Forelimb muscle (tissue), 1 donor: Measurements from ENCODE around the gene SMARCB1. TPM values are rescaled to one million over a fixed set of nuclear protein-coding genes. Genes with fewer than 3 reads are reported as not detected.

Source experiments
- DNase-seq: peaks from one replicate; pipeline ENCODE4 v3.0.0-alpha.2; 2013; ENCODE audit warnings: low read depth
- polyA plus RNA-seq: library from polyadenylated mRNA; unstranded; fragments of 120-200 nt; gene quantifications from one replicate; pipeline ENCODE4 v1.2.1, GENCODE V29; 2013; ENCODE audit not compliant: insufficient read length

The SMARCB1 gene
- polyA plus RNA-seq, 1 donor, result 67.8 TPM

DNA sequence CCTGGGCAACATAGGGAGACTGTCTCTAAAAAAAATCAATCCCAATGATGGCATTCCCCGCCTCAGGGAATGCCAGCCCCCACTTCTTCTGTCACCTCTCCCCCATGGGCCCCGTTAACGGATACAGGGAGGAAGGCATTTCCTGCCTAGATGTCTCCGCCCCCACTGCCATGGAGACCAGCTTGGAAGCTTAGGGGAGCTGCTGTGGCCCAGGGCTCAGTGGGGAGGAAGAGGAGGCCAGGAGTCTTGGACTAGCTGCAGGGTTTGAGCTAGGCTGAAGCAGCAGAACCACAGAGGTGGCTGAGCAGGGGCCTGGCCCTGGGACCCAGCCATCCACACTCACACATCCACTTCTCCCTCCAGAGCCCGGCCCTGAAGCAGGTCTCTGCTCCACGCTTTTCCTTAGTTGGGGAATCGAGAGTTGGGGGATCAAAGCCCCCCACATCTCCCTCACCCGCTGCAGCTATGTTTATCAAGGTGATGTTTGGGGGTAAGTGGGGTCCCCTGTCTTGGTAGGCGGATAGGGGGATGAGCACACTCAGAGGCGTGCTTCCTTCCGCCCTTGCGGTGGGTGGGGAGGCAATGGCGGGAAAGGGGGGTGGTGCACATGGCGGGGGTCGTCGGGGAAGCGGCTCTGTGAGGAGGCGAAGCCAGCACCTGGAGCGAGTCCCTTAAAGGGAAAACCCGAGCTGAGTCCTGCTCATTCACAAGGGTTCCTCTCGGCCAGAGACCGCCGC is 23.8 kb upstream of the SMARCB1 start, which contains the start of gene C22orf15:
TSS of gene C22orf15 (plus strand) at position 149 of the 737 bp plus-strand sequence. CDS start at position 466, 317 bp downstream.
- no peak for DNase-seq

DNA sequence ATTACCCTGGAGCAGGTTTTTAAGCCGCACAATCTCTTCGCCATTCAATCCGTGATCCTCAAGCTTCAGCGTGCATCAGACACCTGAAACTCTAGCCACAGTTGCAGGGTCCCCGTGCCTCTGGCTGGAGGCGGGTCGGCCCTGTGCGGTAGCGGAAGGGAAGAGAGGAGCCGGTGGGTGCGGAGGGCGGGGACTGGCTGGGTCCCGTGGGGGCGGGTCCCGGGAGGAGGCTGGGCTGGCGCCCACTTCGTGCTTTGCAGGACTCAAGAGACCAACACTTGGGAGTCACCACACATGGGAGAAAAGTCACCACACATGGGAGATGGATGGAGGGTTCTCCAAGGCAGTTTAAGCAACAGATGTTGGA is 23.2 kb upstream of the SMARCB1 start:
- no peak for DNase-seq

DNA sequence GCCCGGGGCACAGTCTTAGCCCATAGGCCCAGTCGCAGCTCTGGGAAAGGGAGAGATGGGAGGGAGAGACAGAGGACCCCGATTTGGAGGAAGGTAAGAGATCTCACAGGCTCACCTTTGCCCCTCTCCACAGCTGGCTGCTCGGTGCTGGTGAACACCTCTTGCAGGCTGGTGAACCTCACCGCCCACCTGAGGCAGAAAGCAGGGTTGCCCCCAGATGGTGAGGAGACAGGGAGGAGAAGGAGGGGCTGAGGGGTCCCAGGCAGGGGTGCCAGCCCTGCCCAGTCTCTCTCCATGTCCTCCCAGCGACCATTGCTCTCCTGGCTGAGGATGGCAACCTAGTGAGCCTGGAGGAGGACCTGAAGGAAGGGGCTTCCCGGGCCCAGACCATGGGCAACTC is 22.8 kb upstream of the SMARCB1 start:
- DNase-seq, result no peak

DNA sequence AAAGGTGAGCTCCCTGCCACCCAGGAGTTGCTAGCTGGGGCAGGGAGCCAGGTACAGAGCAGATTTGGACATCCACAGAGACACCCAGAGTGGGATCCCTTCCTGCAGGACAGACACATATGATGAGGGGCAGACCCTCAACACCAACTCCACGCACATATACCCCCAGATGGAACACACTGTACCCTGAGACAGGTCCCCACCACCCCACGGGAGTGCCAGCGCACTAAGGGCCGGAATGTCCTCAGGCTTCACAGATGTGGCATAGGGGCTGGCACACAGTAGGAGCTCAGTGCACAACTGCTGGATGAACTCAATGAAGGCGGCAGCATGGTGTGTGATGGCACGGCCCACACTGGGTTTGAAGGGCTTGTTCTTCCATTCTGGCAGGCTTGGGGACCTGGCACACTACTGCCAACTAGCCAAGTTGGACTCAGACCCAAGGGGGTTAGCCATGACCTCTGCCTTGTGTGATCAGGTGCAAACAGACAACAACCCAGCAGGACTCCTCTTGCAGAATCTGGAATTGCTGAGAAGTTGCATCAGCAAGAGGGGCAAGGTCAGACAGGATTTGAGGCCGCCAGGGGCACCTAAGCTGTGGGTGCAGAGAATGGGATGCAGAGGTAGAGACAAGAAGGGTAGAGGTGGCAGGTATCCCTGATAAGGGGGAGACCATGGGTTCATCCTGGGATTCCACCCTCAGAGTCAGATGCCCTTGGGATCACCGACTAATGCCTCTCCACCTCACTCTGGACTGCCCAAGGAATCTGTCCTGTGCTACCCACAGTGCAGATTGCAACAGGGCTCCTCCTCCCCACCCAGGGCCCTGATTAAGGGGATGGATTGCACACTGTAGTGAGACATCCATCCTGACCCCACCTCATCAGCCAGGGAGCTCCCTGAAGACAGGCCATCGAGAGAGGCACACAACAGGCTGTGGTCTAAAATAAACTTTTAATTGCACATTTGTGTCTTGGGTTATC is 21.6 kb upstream of the SMARCB1 start:
- DNase-seq, result no peak

DNA sequence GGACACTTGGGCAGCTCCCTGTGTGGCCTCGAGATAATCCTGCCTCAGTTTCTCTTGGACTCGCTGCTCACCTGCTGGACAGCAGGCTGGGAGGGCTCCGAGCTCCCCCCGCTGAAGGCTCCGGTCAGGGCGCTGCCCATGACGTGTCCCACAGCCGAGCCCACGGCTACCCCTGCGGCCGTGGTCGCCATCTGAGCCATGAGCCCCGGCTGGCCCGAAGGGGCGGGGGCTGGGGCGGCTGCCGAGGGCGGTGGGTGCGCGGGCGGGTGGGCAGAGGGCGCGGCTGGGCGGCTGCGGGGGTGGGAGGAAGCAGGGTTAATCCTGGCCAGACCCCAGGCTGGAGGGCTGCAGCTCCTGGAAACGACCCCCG is 19.5 kb upstream of the SMARCB1 start:
- no peak for DNase-seq

DNA sequence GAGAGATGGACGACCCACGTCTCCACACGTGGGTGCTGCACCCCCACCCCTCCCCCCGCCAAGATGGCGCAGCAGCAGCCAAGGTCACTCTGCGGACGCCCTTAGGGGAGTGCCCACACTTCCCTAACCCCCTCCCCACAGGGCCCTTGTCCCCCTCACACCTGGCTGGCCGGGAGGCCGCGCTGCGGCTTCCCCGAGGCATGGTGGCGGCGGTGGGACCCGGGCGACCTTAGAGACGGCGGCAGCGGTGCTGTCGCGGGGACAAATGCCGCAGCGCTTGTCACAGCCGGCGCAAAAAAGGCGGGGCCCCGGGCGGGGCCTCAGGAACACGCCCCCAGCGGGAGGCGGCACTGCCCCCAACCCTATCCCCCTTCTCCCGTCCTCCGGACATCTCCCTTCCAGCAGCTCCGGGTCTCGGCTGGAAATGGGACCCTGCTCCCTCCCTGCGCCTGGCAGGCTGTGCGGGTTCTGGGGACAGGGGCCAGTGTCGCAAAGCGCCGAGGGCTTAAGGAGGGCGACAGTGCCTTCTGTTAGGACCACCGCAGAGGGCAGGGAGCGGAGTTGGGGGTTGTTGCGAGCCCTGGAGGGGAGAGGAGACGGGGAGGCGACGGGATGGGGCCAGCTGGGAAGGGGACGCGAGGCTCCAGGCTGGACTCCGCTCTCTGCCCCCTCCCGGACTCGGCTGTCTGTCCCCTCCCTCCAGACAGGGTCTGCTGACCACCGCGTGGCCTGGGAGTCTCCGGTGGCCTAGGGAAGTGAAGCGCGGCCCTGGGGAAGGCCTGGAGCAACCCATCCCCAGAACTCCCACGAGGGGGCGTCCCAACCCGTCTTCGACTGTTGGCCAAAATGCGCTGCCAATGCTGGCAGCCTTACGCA is 18.9 kb upstream of the SMARCB1 start, which contains the start of gene CHCHD10:
TSS of gene CHCHD10 (minus strand) at position 300 of the 876 bp plus-strand sequence. CDS start at position 202, 98 bp downstream.
- DNase-seq, result no peak

DNA sequence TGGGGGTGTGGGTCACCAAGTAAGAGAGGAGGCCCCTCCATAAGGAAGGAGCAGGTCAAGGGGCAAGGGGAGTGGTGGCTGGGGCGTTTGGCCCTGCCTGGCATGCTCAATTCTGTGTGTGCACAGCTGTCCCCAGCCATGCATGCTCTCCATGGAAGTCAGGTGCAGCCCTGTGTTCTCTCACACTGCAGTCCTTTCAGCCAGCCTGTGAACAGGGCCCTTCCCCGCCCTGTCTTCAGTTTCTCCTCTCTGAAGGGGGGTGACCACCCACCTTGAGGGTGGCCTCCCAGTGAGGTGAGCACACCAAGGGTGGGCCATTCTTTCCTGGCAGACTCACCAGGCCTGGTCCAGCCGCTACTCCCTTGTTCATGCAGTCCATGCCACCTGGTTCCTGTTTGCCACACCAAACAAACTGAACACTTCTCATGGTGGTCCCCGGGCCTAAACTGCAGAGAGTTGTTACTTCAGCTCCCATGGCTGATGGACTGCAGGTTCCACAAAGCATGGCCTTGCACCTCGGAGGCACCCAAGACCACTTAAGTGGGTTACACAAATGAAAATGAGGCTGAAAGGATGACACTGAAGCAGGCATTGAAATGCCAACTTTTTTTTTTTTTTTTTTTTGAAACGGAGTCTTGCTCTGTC is 17.3 kb upstream of the SMARCB1 start:
- DNase-seq, result no peak

DNA sequence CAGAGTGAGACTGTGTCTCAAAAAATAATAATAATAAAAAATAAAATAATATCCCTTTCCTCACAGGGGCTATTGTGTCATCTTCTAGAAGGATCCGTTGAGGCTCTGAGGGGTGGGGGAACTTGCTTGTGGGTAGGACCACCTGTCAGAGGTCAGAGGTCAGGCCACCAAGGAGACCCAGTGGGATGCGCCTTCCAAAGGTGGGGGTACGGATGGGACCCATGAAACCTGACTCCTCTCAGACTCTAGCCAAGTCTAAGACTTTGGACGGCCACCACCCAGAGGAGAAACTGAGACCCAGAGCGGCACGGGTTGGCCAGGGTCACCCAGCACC is 14.5 kb upstream of the SMARCB1 start:
- no peak for DNase-seq

DNA sequence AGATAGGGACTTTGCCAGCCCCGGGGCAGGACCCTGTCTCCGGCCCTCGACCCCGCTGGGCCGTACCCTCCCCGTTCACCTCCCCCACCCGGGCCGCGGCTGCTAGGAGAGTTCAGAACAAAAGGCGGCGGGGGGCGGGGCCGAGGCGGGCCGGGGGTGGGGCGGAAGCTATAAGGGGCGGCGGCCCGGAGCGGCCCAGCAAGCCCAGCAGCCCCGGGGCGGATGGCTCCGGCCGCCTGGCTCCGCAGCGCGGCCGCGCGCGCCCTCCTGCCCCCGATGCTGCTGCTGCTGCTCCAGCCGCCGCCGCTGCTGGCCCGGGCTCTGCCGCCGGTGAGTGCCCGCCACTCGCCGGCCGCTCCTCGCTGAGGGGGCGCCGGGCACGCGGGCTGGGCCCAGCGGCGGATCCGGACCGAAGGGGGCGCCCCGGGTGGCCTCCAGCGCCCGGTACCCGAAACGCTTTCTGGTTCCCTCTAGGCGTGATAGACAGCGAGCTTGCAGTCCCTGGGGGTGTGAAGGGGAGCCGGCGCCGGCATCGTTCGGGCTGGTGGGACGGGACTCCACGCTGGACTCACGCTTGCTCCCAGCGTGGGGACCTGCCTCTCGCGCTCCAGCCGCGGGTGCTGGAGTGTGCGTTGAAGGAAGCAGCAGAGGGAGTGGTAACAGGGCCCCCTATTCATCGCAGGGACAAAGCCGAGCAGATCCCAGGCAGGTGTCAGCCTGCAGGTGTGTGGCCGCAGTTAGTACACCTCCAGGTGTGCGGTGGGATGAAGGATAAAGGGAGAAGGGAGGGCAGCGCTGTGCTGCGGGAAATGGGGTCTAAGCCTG is 13.9 kb upstream of the SMARCB1 start, which contains the start of gene MMP11:
TSS of gene MMP11 (plus strand) at position 201 of the 825 bp plus-strand sequence. CDS start at position 223, 22 bp downstream.
- DNase-seq, result no peak

DNA sequence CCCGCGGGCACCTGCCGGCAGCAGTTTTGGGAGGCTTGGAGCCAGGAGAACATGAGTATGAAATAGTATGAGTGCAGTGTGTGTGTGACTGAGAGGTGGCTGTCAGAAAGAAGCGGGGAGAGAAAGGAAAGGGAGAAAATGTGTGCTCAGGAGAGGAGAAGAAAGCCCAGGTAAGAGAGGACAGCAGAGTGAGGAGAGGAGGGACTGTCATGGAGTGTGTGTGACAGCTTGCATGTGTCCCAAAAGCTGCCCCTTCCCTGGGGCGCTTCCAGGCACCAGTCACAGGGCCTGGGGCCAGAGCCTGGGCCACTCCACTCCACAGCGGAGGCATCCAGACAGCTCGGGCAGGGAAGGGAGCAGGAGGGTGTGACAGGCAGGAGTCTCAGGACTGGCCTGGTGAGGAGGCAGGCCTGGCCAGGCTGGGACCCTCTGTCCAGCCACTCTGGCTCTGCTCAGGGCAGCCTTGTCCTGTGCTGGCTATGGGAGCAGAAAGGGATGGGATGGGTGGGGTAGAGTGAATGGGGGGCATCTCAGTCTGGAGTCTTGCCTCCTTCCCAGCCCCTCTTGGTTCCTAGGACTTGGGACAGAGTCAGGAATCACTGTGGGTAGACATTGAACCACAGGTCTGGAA is 13.2 kb upstream of the SMARCB1 start:
- no peak for DNase-seq

DNA sequence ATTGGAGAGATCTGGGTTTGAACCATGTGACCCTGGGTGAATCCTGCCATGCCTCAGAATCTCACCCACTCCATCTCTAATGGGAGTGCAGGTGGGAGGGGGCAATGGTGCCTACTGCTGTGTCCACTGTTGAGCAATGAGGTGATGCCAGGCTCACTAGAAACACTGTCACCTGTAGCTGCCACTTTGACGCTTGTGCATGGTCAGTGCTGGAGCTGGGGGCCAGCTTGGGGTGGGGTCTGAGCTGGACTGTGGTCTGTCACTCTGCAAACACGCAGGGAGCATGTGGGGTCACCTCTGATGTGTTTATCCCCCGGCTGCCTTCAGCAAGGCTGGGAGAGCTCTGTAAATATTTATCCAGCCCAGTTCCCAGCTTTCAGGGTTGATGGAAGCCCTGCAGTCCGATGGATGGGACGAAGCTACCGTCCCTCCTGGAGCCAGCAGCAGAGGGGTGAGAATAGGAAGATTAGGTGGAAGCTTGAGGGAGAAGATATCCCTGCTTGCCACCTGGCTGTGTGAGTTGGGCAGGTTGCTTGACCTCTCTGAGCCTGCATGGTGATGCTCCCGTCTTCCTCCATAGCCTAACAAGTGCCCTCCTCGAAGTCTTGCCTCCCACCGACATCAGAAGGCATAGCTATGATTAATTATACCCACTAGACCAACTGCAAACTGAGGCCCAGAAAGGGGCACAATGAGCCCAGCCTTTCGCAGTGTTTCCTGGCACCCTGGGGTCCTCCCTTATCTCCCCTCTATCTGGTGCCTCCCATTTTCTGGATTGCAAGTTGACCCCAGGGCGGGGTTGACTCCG is 12.4 kb upstream of the SMARCB1 start:
- no peak for DNase-seq

DNA sequence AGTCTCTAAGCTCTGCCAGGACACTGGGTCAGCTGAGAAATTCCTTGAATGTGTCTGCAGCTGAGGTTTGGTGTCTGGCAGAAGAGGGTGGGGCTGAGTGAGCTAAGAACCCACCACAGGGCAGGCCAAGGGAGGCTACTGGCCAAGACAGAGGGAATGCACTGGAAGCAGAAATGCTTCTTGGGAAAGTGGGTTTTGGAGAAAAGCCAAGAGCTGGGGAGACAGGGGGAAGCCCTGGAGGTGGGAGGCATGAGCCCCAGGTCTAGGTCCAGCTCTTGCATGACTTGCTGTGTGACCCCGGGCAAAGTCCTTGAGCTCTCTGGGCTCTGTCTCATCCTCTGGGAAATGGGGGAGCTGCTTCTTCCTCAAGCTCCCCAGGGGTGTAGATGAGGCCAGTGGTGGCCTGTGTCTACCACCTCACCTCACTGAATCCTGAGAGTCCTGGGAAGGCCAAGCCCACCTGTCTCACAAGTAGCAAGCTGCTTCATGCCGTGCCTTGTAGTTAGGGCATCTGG is 11.8 kb upstream of the SMARCB1 start:
- DNase-seq, result no peak

DNA sequence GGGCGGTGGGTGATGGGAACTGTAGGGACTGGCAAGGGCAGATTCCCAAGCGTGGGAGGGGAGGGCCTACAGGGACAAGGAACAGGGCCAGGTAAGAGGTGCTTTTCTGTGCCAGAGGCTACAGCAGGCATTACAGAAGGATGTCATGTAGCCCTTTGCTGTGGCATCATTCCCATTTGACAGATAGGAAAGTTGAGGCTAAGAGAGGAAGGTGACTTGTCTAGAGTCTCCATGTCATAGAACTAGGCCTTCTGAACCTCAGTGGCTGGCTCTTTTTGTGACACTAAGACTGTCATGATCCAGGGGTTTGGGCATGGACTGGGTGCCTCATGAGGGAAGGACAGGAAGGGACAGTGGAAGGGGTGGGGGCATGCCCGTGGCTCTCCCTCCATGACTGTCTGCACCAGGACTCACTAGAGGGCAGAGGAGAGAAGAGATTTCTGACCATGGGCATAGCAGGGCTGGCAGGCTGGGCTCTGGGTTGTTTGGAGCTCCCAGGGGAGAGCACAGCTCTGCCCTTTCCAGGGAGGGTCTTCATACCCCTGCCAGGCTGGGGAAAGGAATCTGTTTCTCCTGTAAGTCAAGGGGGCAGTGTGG is 10.9 kb upstream of the SMARCB1 start:
- DNase-seq, result no peak

DNA sequence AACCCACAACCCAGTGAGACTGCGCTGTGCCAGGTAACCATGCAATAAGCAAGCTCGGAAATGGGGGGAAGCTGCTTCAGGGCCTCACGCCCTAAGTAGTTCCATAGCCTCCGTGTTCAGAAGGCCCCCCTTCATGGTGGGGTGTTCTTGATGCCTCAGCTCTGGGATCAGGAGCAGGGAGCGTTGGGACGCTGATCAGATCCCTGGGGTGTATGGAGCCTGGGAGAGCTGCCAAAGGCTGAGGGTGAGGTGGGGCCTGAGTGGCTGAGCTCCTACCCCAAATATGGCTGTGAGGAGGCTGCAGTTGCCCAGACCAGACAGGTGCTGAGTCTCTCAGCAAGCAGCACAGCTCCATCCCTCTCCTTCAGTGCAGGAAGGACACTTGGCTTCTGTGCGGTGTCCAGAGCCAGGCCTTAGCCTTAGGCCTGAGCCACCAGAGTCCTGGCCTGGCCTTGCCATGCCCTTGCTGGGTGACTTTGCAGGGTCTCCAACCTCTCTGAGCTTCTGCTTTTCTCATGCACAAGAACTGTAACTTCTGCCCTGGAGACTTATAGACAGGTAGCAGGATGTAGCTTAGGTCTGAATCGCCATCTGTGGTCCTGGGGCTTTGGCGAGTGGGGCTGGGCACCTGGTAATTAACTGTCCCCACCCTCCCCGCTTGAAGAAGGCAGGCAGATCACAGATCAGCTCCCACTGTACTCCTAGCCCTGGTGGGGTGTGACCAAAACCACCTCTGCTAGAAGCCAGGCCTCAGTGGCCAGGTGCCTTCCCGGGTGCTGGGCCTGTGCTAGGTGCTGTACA is 8.8 kb upstream of the SMARCB1 start:
- no peak for DNase-seq

DNA sequence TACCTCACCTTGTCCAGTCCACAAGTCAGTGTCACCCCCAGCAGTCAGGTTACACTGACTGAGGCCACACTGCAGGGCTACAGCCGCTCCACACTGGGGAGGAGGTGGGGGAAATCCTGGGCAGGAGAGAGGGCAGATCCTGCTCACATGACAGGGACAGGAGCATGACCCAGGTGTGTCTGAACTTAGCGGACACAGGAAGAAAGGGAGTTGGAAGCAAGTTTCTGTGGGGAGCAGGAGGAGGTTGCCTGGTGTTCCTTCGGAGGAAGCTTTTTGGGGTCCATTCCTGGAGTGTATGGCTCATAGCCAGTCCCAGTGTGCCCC is 8.2 kb upstream of the SMARCB1 start:
- DNase-seq, result no peak

DNA sequence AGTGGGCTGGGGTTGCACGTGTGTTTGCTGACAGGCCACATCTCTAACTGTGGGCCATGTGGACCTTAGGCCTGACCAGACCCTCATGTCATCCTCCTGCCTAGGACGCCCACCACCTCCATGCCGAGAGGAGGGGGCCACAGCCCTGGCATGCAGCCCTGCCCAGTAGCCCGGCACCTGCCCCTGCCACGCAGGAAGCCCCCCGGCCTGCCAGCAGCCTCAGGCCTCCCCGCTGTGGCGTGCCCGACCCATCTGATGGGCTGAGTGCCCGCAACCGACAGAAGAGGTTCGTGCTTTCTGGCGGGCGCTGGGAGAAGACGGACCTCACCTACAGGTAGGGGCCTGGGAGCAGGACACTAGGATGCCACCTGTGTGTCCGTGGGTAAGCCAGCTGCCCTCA is 7.7 kb upstream of the SMARCB1 start:
- DNase-seq, result no peak

DNA sequence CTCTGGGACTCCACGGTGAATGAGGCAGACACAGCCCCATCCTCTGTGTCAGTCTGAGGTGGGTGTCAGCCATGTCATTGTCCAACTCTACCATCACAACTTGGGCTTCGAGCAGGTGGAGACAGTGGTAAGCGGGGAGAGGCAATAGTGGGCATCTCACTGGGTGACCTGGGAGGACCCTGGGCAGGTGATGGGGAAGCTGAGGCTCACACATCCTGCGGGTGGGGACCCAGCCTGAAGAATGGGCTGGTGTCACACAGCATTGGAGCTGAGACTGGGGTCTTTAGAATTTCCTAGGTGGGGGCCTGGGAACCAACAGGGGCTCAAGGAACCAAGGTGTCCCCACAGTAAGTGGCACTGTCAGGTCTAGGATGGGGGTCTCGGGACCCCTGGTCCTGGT is 7.0 kb upstream of the SMARCB1 start:
- DNase-seq, result no peak
